Neuronal stem cell (in vitro differentiated cells): ENCODE measurements around the gene LDB3.
A peak's percentile ranks its signal among the peaks of the same experiment; 100 is the strongest.

Source experiments
- DNase-seq: peaks from one replicate; pipeline ENCODE4 v3.0.0-alpha.2; 2013; ENCODE audit warnings: low spot score
- H2AFZ ChIP-seq: one replicate; pipeline ENCODE4 v1.6.1; 2013; ENCODE audit warnings: mild to moderate bottlenecking, low read length, inconsistent platforms
- H2AK5ac ChIP-seq: 2 replicates; pipeline ENCODE4 v1.6.1; 2013; ENCODE audit warnings: low read depth, mild to moderate bottlenecking, inconsistent platforms, low read length, moderate library complexity, mixed read lengths
- H2BK120ac ChIP-seq: 2 replicates; pipeline ENCODE4 v1.6.1; 2013; ENCODE audit warnings: low read depth, mild to moderate bottlenecking, inconsistent platforms, low read length, moderate library complexity, mixed read lengths
- H2BK12ac ChIP-seq: one replicate; pipeline ENCODE4 v1.6.1; 2013; ENCODE audit warnings: low read length, inconsistent platforms
- H2BK15ac ChIP-seq: 2 replicates; pipeline ENCODE4 v1.6.1; 2013; ENCODE audit warnings: mild to moderate bottlenecking, low read length, inconsistent platforms, mixed read lengths
- H2BK5ac ChIP-seq: one replicate; pipeline ENCODE4 v1.6.1; 2013; ENCODE audit warnings: inconsistent platforms, mild to moderate bottlenecking, low read length, moderate library complexity
- H3K14ac ChIP-seq: one replicate; pipeline ENCODE4 v1.6.1; 2013; ENCODE audit warnings: low read length, inconsistent platforms
- H3K18ac ChIP-seq: 2 replicates; pipeline ENCODE4 v1.6.1; 2013; ENCODE audit warnings: low read length, inconsistent platforms
- H3K23ac ChIP-seq: 2 replicates; pipeline ENCODE4 v1.6.1; 2013; ENCODE audit warnings: low read depth, mild to moderate bottlenecking, mixed read lengths, low read length, inconsistent platforms; ENCODE audit not compliant: poor library complexity
- H3K27ac ChIP-seq: replicated peaks from 3 replicates; pipeline ENCODE4 v1.5.1; 2013; ENCODE audit warnings: low read length, inconsistent platforms
- H3K27me3 ChIP-seq, 3 experiments: 2 replicates each; pipeline ENCODE4 v1.6.1; 2013; ENCODE audit warnings: low read length in 3 of 3, mild to moderate bottlenecking in 2 of 3, inconsistent platforms in 1 of 3, low read depth in 1 of 3, mixed read lengths in 1 of 3, moderate library complexity in 1 of 3; ENCODE audit not compliant: control insufficient read depth in 3 of 3, insufficient read depth in 3 of 3
- H3K36me3 ChIP-seq, 2 donors: replicated peaks in 1 of 2; 2 replicates each; pipeline ENCODE4 v1.6.1; 2013; ENCODE audit warnings: low read length in 2 of 2; ENCODE audit not compliant: control insufficient read depth in 2 of 2, insufficient read depth in 2 of 2
- H3K4ac ChIP-seq: 2 replicates; pipeline ENCODE4 v1.6.1; 2013; ENCODE audit warnings: inconsistent platforms, mild to moderate bottlenecking, low read length, moderate library complexity
- H3K4me1 ChIP-seq, 2 donors: 1 replicate in 1 of 2; 2 replicates in 1 of 2; pipeline ENCODE4 v1.6.1; 2013; ENCODE audit warnings: low read length in 2 of 2, low read depth in 1 of 2; ENCODE audit not compliant: control insufficient read depth in 2 of 2, insufficient read depth in 1 of 2
- H3K4me2 ChIP-seq: one replicate; pipeline ENCODE4 v1.6.1; 2013; ENCODE audit warnings: mild to moderate bottlenecking, low read length, inconsistent platforms; ENCODE audit not compliant: insufficient read depth, poor library complexity, severe bottlenecking
- H3K4me3 ChIP-seq, 2 donors: 2 replicates each; pipeline ENCODE4 v1.5.1; 2013; ENCODE audit warnings: low read length in 2 of 2, mild to moderate bottlenecking in 2 of 2, inconsistent platforms in 1 of 2, moderate library complexity in 1 of 2
- H3K79me1 ChIP-seq: one replicate; pipeline ENCODE4 v1.6.1; 2013; ENCODE audit warnings: low read depth, mild to moderate bottlenecking, inconsistent platforms, low read length, moderate library complexity
- H3K9ac ChIP-seq: one replicate; pipeline ENCODE4 v1.6.1; 2013; ENCODE audit warnings: mild to moderate bottlenecking, low read depth, low read length, inconsistent platforms; ENCODE audit not compliant: poor library complexity
- H3K9me3 ChIP-seq, 2 donors: replicated peaks in 1 of 2; 2 replicates each; pipeline versions ENCODE3 to v1.6.1; 2013; ENCODE audit warnings: low read length in 2 of 2, mild to moderate bottlenecking in 2 of 2, inconsistent platforms in 1 of 2, low read depth in 1 of 2, mixed read lengths in 1 of 2, moderate library complexity in 1 of 2; ENCODE audit not compliant: control insufficient read depth in 2 of 2, insufficient read depth in 1 of 2
- H4K8ac ChIP-seq: one replicate; pipeline ENCODE4 v1.6.1; 2013; ENCODE audit warnings: low read depth, mild to moderate bottlenecking, inconsistent platforms, low read length, moderate library complexity
- H4K91ac ChIP-seq: one replicate; pipeline ENCODE4 v1.6.1; 2013; ENCODE audit warnings: low read length, low read depth, mild to moderate bottlenecking, inconsistent platforms; ENCODE audit not compliant: poor library complexity
- WGBS, 2 donors: extraction: QIAGEN DNeasy Blood & Tissue Kit; methylation state at CpG; one replicate each; pipeline ENCODE4 v1.1.7; 2013; ENCODE audit warnings: missing lambda C conversion rate in 2 of 2, mixed read lengths in 1 of 2; ENCODE audit not compliant: insufficient read length in 2 of 2, insufficient replicate concordance in 1 of 2; ENCODE audit errors: extremely low coverage in 2 of 2; 5-methylcytosine and 5-hydroxymethylcytosine counted together

LDB3 gene

DNA sequence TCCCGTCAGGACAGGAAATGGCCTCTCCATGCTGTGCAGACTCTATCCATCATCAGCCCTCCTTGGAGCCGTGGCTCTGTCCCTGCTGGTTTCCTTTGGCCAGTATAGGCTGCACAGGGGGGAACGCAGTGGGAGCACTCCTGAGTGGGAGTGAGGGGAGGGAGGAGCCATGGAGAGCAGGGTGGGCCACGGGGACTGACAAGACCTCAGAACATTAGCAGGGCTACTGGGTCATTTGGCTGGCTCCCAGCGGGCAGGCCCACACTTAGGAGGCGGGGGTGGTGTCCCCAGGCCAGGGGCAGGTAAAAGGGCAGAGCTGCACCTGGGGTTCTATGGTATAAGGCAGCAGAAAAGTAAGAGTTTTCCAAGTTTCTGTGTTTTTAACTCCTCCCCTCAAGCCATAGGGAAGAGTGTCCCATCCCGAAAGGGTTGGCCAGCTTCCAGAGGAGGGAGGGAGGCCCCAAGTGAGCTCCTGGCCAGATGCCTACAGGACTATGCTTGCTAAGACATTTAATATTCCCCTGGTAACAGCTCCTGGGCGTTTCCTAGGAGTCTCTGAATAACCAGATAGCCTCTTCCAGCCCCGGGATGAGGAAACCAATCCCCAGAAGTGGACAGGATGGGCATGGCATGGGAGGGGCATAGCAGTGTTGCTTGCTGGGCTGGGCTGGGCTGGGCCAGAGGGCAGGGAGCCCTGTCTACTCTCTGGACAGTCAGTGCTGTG lies 19.4 kb upstream of the LDB3 start:
- H3K18ac ChIP-seq, result peak overlapping the region; percentile 73
- peaks cover 0 to 7% of the 10 kb centered on the region in 2 donors for H3K4me1 ChIP-seq
- H3K4me3 ChIP-seq, result no peak overlapping the region
- H3K36me3 ChIP-seq, result no peaks in the 10 kb centered on the region
- no peak overlapping the region for H3K27ac ChIP-seq
- H3K9me3 ChIP-seq, result peaks cover 0 to 2% of the 10 kb centered on the region in 2 donors
- H4K91ac ChIP-seq, result no peak overlapping the region
- no peak overlapping the region for H3K4me2 ChIP-seq
- WGBS, 2 donors, result no CpG with 5 or more reads among the region's 9 CpGs
- H2AK5ac ChIP-seq, result no peak overlapping the region
- no peak overlapping the region for H2BK5ac ChIP-seq
- H4K8ac ChIP-seq, result no peak overlapping the region
- H3K14ac ChIP-seq, result no peak overlapping the region
- H2BK12ac ChIP-seq, result no peak overlapping the region
- no peak overlapping the region for H2BK120ac ChIP-seq
- H2BK15ac ChIP-seq, result peak overlapping the region; percentile 39
- H3K79me1 ChIP-seq, result no peaks in the 10 kb centered on the region
- H3K23ac ChIP-seq, result no peak overlapping the region
- DNase-seq, result no peak
- H3K27me3 ChIP-seq, result peaks cover 0 to 22% (median 0%) of the 10 kb centered on the region in 3 experiments
- peak overlapping the region; percentile 35 for H3K9ac ChIP-seq
- H2AFZ ChIP-seq, result no peak overlapping the region
- no peak overlapping the region for H3K4ac ChIP-seq

DNA sequence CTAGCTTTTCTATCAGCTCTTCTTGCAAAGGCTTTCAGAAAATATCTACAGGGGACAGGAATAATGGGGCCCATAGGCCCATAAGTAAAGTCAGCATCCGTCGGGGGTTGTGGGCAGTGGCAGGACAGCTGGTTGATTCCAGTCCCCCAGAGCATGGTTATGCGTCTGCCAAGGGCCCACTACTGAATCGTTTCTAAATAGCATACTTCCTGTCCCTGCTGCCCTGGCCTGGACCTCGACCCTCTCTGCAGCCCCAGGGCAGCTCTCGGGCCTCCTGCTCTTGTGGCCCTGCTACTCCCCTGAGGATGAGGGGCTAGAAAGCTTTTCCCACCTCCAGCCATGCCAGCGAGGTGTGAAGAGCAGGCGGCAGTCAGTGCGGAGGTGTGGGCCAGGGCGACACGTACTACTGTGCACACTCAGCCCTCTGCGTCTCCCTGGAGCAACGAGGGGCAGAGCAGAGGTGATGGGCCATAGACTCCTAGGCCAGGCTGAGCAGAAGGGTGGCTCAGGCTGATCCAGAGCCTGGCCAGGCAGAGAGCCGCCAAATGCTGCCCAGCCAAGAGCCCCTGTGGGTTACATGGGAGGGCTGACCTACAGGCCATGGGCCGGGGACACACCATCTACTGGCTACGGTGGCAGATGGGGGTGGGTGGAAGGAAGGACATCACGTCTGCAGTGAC lies 18.7 kb upstream of the LDB3 start:
- H3K36me3 ChIP-seq, result no peaks in the 10 kb centered on the region
- no peak overlapping the region for H3K27ac ChIP-seq
- H3K4me1 ChIP-seq, result peaks cover 0 to 7% of the 10 kb centered on the region in 2 donors
- no peak overlapping the region for H3K4me3 ChIP-seq
- no peak overlapping the region for H2AFZ ChIP-seq
- no peak overlapping the region for H4K91ac ChIP-seq
- H2BK5ac ChIP-seq, result no peak overlapping the region
- no peak overlapping the region for H4K8ac ChIP-seq
- no peak overlapping the region for H3K4ac ChIP-seq
- H2BK15ac ChIP-seq, result peak overlapping the region; percentile 39
- H3K18ac ChIP-seq, result peak overlapping the region; percentile 89
- DNase-seq, result no peak
- H3K9ac ChIP-seq, result no peak overlapping the region
- H3K9me3 ChIP-seq, result peaks cover 0 to 3% of the 10 kb centered on the region in 2 donors
- no peak overlapping the region for H3K4me2 ChIP-seq
- H2AK5ac ChIP-seq, result peak overlapping the region; percentile 63
- no CpG with 5 or more reads among the region's 17 CpGs for WGBS, 2 donors
- no peaks in the 10 kb centered on the region for H3K79me1 ChIP-seq
- peaks cover 0 to 26% (median 0%) of the 10 kb centered on the region in 3 experiments for H3K27me3 ChIP-seq
- H3K14ac ChIP-seq, result peak overlapping the region; percentile 12
- no peak overlapping the region for H2BK120ac ChIP-seq
- H3K23ac ChIP-seq, result peak overlapping the region; percentile 5
- peak overlapping the region; percentile 27 for H2BK12ac ChIP-seq

- peaks cover 0 to 3% of the 10 kb centered on the region in 2 donors for H3K9me3 ChIP-seq
- no CpG with 5 or more reads among the region's 8 CpGs for WGBS, 2 donors
Measured at GRCh38 chr10:86650151-86650550, 18.2 kb upstream of the LDB3 start.

GRCh38 chr10:86651021-86651471 lies 17.3 kb upstream of the LDB3 start:
- Histone ChIP-seq H3K4me1 (peaks cover 0 to 7% of the 10 kb centered on the region in 2 donors), H3K18ac (peak overlapping the region; percentile 42), H3K9ac (no peak overlapping the region), H3K27me3 (peaks cover 0 to 26% (median 0%) of the 10 kb centered on the region in 3 experiments), H3K4me2 (no peak overlapping the region), H3K9me3 (peaks cover 0 to 3% of the 10 kb centered on the region in 2 donors), H2AFZ (no peak overlapping the region), H2BK12ac (no peak overlapping the region), H3K36me3 (no peaks in the 10 kb centered on the region), H3K23ac (no peak overlapping the region), H4K91ac (no peak overlapping the region), H3K4ac (no peak overlapping the region), H2BK120ac (no peak overlapping the region), H2AK5ac (no peak overlapping the region), H3K27ac (no peak overlapping the region), H4K8ac (no peak overlapping the region), H3K4me3 (no peak overlapping the region), H3K79me1 (no peaks in the 10 kb centered on the region), H2BK15ac (no peak overlapping the region), H2BK5ac (no peak overlapping the region), H3K14ac (no peak overlapping the region)
- no CpG with 5 or more reads among the region's 8 CpGs for WGBS, 2 donors
- no peak for DNase-seq

More at GRCh38 chr10:86650151-86650550, 18.2 kb upstream of the LDB3 start:
- Histone ChIP-seq H2AK5ac (peak overlapping the region; percentile 63), H2BK5ac (no peak overlapping the region), H4K91ac (no peak overlapping the region), H3K27me3 (peaks cover 0 to 26% (median 0%) of the 10 kb centered on the region in 3 experiments), H3K36me3 (no peaks in the 10 kb centered on the region), H2AFZ (no peak overlapping the region), H3K27ac (no peak overlapping the region), H3K4me1 (peaks cover 0 to 7% of the 10 kb centered on the region in 2 donors), H3K23ac (no peak overlapping the region), H3K79me1 (no peaks in the 10 kb centered on the region), H4K8ac (no peak overlapping the region), H2BK15ac (no peak overlapping the region), H3K14ac (peak overlapping the region; percentile 47), H3K9ac (no peak overlapping the region), H3K4ac (no peak overlapping the region), H2BK120ac (no peak overlapping the region), H3K4me3 (no peak overlapping the region), H2BK12ac (no peak overlapping the region), H3K18ac (peak overlapping the region; percentile 46), H3K4me2 (no peak overlapping the region)
- DNase-seq, result no peak
